HPDE6-E6E7 (cell line): Measurements from ENCODE around the gene TMEM178B.

ENCODE experiments used
- DNase-seq: peaks from one replicate; pipeline ENCODE4 v3.0.0; 2011; ENCODE audit warnings: missing footprints; ENCODE audit errors: extremely low spot score

Gene TMEM178B

GRCh38 chr7:141221007-141221612 lies 147.2 kb downstream of the TMEM178B start:
- no peak for DNase-seq

- no peak for DNase-seq
These were observed 152.2 kb downstream of the TMEM178B start for GRCh38 chr7:141225916-141226618.

- no peak for DNase-seq
These were observed 153.6 kb downstream of the TMEM178B start for GRCh38 chr7:141227454-141227853.

GRCh38 chr7:141228482-141228881 lies 154.6 kb downstream of the TMEM178B start:
- DNase-seq, result no peak

- DNase-seq, result no peak
These were observed 157.3 kb downstream of the TMEM178B start for GRCh38 chr7:141231018-141231792.

- DNase-seq, result no peak
These were observed 158.6 kb downstream of the TMEM178B start for GRCh38 chr7:141232286-141233051.

GRCh38 chr7:141234335-141235105 lies 160.7 kb downstream of the TMEM178B start:
- no peak for DNase-seq

- no peak for DNase-seq
These were observed 161.8 kb downstream of the TMEM178B start for GRCh38 chr7:141235656-141236055.

- DNase-seq, result no peak
These were observed 164.9 kb downstream of the TMEM178B start for GRCh38 chr7:141238596-141239243.

GRCh38 chr7:141239661-141240060 lies 165.8 kb downstream of the TMEM178B start:
- no peak for DNase-seq

GRCh38 chr7:141242568-141242967 lies 168.7 kb downstream of the TMEM178B start:
- DNase-seq, result no peak

- DNase-seq, result no peak
These were observed 169.5 kb downstream of the TMEM178B start for GRCh38 chr7:141243368-141243767.

GRCh38 chr7:141244435-141244834 lies 170.6 kb downstream of the TMEM178B start:
- no peak for DNase-seq

GRCh38 chr7:141246426-141246825 lies 172.6 kb downstream of the TMEM178B start:
- no peak for DNase-seq

- no peak for DNase-seq
These were observed 177.3 kb downstream of the TMEM178B start for GRCh38 chr7:141251180-141251579.

GRCh38 chr7:141251957-141252356 lies 178.1 kb downstream of the TMEM178B start:
- no peak for DNase-seq

- DNase-seq, result no peak
These were observed 183.7 kb downstream of the TMEM178B start for GRCh38 chr7:141257597-141257996.

- DNase-seq, result no peak
These were observed 184.7 kb downstream of the TMEM178B start for GRCh38 chr7:141258559-141258958.

GRCh38 chr7:141262101-141263090 lies 188.5 kb downstream of the TMEM178B start:
- DNase-seq, result no peak
